Limb (tissue), 2 donors: ENCODE data around the gene LSG1.
A peak's percentile ranks its signal among the peaks of the same experiment; 100 is the strongest.

ENCODE experiments used
- DNase-seq, 2 donors: peaks; one replicate each; pipeline ENCODE4 v3.0.0-alpha.2; 2016; ENCODE audit errors: extremely low spot score in 2 of 2

LSG1 gene

GRCh38 chr3:194687638-194688199, 15.7 kb upstream of the LSG1 start:
- DNase-seq: peak; percentile 30 to 71

- DNase-seq: peak in 1 of 2 donors; percentile 69
Observed at GRCh38 chr3:194686816-194687637, 15.0 kb upstream of the LSG1 start.

GRCh38 chr3:194686414-194686815, 14.4 kb upstream of the LSG1 start:
- peak in 1 of 2 donors; percentile 50 for DNase-seq

- peak; percentile 90 to 93 for DNase-seq
Observed at GRCh38 chr3:194685718-194686413, 13.9 kb upstream of the LSG1 start, which contains the start of gene FAM43A. FAM43A (plus strand) TSS chr3:194685883; CDS start chr3:194686827, 944 bp downstream.

GRCh38 chr3:194685065-194685717, 13.2 kb upstream of the LSG1 start:
- DNase-seq: no peak

GRCh38 chr3:194683380-194683779, 11.4 kb upstream of the LSG1 start:
- no peak for DNase-seq

GRCh38 chr3:194682694-194683310, 10.8 kb upstream of the LSG1 start:
- peak; percentile 80 to 81 for DNase-seq

GRCh38 chr3:194682189-194682693, 10.2 kb upstream of the LSG1 start:
- no peak for DNase-seq

- DNase-seq: no peak
Observed at GRCh38 chr3:194680888-194681615, 9.1 kb upstream of the LSG1 start.

GRCh38 chr3:194676471-194676870, 4.5 kb upstream of the LSG1 start:
- no peak for DNase-seq

- no peak for DNase-seq
Observed at GRCh38 chr3:194675680-194676079, 3.7 kb upstream of the LSG1 start.

- no peak for DNase-seq
Observed at GRCh38 chr3:194675081-194675640, 3.2 kb upstream of the LSG1 start.

- DNase-seq: no peak
Observed at GRCh38 chr3:194673761-194674160, 1.8 kb upstream of the LSG1 start.

- DNase-seq: no peak
Observed at GRCh38 chr3:194672876-194673275, 885 bp upstream of the LSG1 start.

GRCh38 chr3:194671511-194671899, 486 bp downstream of the LSG1 start:
- peak in 1 of 2 donors; percentile 63 for DNase-seq

- DNase-seq: no peak
Observed at GRCh38 chr3:194667363-194667762, 4.6 kb downstream of the LSG1 start.

GRCh38 chr3:194664857-194665256, 7.1 kb downstream of the LSG1 start:
- DNase-seq: no peak

GRCh38 chr3:194661946-194662345, 10.0 kb downstream of the LSG1 start:
- DNase-seq: no peak

GRCh38 chr3:194661374-194661773, 10.6 kb downstream of the LSG1 start:
- DNase-seq: no peak

- DNase-seq: no peak
Observed at GRCh38 chr3:194659778-194660177, 12.2 kb downstream of the LSG1 start.
